ENCODE measurements around the gene CBX6.

Gene CBX6

DNA sequence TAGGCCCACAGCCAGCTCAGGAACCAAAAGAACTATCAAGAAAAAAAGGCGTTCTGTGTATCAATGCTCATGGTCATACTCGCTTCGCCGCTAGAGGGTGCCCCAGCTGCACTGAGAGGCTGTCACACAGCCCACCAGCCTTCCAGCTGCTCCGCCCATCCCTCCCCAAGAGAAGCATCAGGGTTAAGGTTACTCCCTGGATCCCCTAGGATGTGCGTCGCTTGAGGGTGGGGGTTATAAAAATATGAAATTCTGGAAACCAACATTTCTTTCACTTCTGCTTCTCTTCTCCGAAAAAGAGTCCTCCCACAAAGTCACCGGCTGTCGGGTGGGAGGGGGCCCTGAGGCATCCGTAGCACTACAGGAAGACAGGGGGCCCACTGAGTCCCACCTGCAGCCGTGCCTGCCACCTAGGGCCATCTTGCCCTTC lies 1.7 kb downstream of the CBX6 start:
- ATAC-seq (replicated peaks): peak; percentile 46
- Mint-ChIP-seq H3K4me3 (peak overlapping the region; percentile 94 to 96), H3K36me3 (ENCODE audit: insufficient read depth) (peaks cover 31% of the 10 kb centered on the region), H3K27ac (peak overlapping the region; percentile 77 to 85), H3K27me3 (no peaks in the 10 kb centered on the region), H3K9me3 (no peaks in the 10 kb centered on the region), H3K4me1 (ENCODE audit: low read depth in 2 of 2) (peaks cover 52 to 57% of the 10 kb centered on the region in 2 donors)
- DNase-seq: peak; percentile 82 to 85 (median 82)

DNA sequence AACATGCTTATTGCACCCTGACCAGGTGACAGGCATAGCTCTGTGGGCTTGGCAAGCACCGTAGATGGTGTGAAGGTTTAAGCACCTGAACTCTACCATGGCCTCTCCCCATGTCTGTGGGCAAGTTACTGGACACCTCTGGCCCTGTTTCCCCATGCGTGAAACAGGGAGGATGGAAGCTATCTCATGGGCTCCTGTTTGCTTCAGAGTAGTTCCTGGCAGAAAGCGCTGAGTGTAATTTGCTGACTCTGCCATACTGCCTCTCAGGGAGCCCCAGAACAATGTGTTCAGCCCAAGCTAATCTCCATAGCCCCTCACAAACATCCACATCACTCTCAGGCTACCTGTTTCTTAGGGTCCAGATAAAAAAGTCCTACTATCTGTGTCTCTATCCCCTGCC lies 2.4 kb downstream of the CBX6 start:
- no peak for ATAC-seq (replicated peaks)
- Mint-ChIP-seq H3K9me3 (no peaks in the 10 kb centered on the region), H3K36me3 (ENCODE audit: insufficient read depth) (peaks cover 36% of the 10 kb centered on the region), H3K4me1 (ENCODE audit: low read depth in 2 of 2) (peaks cover 52 to 57% of the 10 kb centered on the region in 2 donors), H3K4me3 (peak overlapping the region in 1 of 2 donors; percentile 96), H3K27ac (peak overlapping the region; percentile 77 to 85), H3K27me3 (no peaks in the 10 kb centered on the region)
- no peak for DNase-seq

DNA sequence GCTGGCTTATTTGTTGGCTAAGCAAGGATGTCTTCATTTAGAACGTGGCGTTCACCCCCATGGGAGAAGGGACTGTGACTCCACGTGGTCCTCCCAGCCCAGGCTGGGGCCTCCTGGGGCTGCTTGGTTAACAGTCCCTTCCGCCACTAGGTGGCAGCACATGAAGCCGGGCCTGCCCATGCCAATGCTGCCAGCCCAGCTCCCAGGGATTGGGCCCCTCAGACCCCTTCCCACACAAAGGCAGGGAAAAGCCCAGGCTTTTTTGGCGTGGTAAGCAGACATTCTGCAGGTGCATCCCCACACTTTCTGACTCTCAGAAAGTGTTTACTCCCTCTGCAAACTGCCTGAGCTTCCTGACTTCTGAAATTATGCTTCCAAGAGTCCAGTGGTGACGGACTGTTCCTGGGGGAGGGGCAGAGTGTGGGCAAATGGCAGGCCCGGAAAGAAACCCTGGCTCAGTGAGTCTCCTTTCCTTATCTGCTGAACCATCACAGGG lies 3.1 kb downstream of the CBX6 start:
- peak; percentile 78 to 82 (median 82) for DNase-seq
- Mint-ChIP-seq H3K4me1 (ENCODE audit: low read depth in 2 of 2) (peaks cover 49 to 50% of the 10 kb centered on the region in 2 donors), H3K27ac (peak overlapping the region in 1 of 2 donors; percentile 84), H3K4me3 (no peak overlapping the region), H3K36me3 (ENCODE audit: insufficient read depth) (peaks cover 41% of the 10 kb centered on the region), H3K27me3 (no peaks in the 10 kb centered on the region), H3K9me3 (no peaks in the 10 kb centered on the region)
- ATAC-seq (replicated peaks): peak; percentile 38

DNA sequence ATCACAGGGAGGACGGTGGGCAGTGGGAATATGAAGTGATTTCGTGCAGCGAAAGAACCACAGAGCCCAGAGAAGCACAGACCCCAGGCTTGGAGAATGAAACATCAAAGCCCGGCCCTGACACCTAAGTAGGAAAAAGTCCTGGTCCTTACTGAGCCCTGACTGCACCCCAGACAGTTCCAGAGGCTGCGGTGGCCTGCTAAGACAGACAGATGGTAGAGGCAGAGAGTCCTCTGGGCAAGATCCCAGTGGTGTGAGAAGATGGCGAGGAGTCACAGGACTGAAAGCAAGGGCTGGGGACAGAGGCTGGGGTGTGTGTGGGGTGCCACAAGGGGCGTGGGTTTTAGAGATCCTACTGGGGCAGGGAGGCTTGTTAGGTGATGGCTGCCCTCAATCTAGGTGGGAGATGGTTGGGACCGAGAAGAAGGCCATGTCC lies 3.7 kb downstream of the CBX6 start:
- ATAC-seq (replicated peaks): no peak
- Mint-ChIP-seq H3K36me3 (ENCODE audit: insufficient read depth) (peaks cover 40% of the 10 kb centered on the region), H3K27me3 (no peaks in the 10 kb centered on the region), H3K4me1 (ENCODE audit: low read depth in 2 of 2) (peaks cover 43% of the 10 kb centered on the region in 2 donors), H3K9me3 (no peaks in the 10 kb centered on the region), H3K4me3 (no peak overlapping the region), H3K27ac (peak overlapping the region; percentile 76 to 84)
- no peak for DNase-seq

DNA sequence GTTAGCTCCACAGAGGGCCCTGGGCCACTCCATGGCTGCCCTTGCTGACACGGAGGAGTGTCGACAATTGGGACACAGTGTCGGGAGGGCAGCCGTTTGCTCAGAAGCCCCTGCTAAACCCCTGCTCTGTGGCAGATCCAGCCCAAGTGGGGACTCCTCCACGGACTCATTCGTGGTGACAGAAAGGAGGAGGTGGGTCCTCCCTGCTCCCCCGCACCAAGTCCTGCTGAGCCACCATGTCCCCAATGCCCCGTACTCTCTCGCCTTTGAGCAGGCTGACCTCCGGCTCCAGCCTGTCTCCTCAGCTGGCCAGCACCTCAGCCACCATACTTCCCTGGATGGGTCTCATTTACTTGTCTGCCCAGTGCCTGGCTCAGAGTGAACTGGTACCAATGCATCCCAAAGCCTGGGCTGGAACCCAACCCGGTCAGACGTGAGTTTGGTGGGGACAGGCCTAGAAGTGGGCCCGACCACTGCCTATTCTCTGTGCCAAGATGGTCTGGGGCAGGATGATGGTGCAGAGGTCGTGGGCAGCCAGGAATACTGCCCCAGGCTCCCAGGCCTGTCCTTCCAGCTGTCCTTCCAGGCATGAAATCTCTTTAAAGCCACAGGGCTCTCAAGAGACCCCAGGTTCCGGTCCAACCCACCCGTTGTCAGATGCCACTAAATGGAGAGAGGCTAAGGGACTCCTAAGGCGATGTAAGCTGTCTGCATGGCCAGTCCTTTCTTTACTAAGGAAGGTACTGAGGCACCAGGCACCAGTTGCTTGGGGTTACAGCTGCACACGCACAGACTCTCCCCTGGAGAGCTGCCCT lies 4.3 kb downstream of the CBX6 start:
- peaks cover 39 to 45% of the 10 kb centered on the region in 2 donors for H3K4me1 Mint-ChIP-seq (ENCODE audit: low read depth in 2 of 2)
- H3K9me3 Mint-ChIP-seq: no peaks in the 10 kb centered on the region
- DNase-seq: no peak
- peak overlapping the region; percentile 76 to 84 for H3K27ac Mint-ChIP-seq
- ATAC-seq (replicated peaks): no peak
- no peaks in the 10 kb centered on the region for H3K27me3 Mint-ChIP-seq
- H3K4me3 Mint-ChIP-seq: no peak overlapping the region
- H3K36me3 Mint-ChIP-seq (ENCODE audit: insufficient read depth): peaks cover 43% of the 10 kb centered on the region

DNA sequence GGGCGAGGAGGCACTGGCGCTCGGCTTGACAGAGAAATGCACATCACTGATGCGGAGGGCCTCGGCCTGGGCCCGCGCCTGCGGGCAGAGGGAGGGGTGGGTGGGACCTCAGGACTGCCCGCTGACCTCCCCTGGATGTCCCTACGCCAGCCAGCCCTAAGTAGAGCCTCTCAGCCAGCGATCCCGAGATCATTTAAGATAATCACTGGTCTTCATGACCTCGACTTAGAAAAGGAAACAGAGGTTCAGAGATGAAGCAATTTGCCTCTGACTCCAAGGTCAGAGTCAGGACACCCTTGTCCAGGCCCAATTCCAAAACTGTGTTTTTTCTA lies 4.9 kb downstream of the CBX6 start:
- H3K4me3 Mint-ChIP-seq: no peak overlapping the region
- peaks cover 44% of the 10 kb centered on the region for H3K36me3 Mint-ChIP-seq (ENCODE audit: insufficient read depth)
- ATAC-seq (replicated peaks) (no peak), DNase-seq (no peak)
- H3K27me3 Mint-ChIP-seq: no peaks in the 10 kb centered on the region
- no peak overlapping the region for H3K27ac Mint-ChIP-seq
- H3K9me3 Mint-ChIP-seq: no peaks in the 10 kb centered on the region
- peaks cover 36 to 42% of the 10 kb centered on the region in 2 donors for H3K4me1 Mint-ChIP-seq (ENCODE audit: low read depth in 2 of 2)

DNA sequence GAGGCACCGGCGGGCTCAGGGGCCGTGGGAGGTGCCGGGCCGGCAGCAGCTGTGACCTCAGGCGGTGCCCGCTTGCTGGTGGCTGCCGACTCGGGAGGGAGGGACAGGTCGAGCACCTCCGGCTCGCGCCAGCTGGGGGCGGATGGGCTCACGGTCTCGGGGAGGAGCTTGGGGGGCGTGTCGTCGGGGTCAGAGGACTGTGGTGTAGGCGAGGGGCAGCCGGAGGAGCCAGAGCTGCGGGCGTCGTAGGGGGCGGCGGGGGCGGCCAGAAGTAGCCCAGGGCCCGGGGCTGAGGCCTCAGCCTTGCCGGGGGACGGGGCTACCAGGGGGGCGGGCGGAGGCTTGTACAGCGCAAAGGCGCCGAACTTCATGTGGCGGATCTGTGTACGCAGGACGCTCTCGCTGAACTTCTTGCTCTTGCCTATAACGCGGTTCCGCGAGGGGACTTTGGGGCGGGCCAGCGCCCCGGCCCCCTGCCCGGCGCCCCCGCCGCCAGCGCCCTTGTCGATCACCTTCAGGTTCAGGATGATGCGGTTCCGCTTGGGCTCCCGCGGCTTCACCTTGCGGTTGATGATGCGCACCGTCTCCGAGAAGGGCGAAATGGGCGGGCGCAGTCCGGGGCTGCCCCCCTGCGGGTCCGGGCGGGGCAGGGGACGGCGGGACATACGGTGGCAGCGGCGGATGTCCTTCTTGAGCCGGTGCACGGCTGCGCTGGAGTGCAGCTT lies 5.5 kb downstream of the CBX6 start:
- no peak for DNase-seq
- H3K36me3 Mint-ChIP-seq (ENCODE audit: insufficient read depth): peaks cover 45% of the 10 kb centered on the region

DNA sequence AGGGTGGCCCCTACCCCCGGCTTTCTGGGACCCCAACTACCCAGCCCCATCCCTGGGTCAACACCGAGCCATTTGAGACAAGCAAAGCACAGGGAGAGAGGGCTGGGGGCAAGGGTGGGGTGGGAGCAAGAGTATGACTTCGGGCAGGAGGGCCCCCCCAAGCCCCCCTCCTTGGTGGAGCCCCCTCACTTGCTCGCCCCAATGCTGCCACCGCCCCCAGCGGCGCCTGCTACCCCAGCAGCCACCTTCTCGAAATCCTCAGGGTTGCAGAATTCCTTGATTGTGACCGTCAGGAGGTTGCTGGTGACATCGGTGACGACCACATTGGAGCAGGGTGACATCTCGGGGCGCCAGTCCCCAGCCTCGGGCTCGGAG lies 6.0 kb downstream of the CBX6 start:
- DNase-seq: no peak
- ATAC-seq (replicated peaks): no peak
- peaks cover 45% of the 10 kb centered on the region for H3K36me3 Mint-ChIP-seq (ENCODE audit: insufficient read depth)
- H3K27ac Mint-ChIP-seq: no peak overlapping the region
- peaks cover 33 to 40% of the 10 kb centered on the region in 2 donors for H3K4me1 Mint-ChIP-seq (ENCODE audit: low read depth in 2 of 2)
- no peak overlapping the region for H3K4me3 Mint-ChIP-seq
- H3K27me3 Mint-ChIP-seq: no peaks in the 10 kb centered on the region
- no peaks in the 10 kb centered on the region for H3K9me3 Mint-ChIP-seq

More for the DNA sequence above, 5.5 kb downstream of the CBX6 start:
- H3K4me3 Mint-ChIP-seq: no peak overlapping the region
- no peaks in the 10 kb centered on the region for H3K27me3 Mint-ChIP-seq
- H3K9me3 Mint-ChIP-seq: no peaks in the 10 kb centered on the region
- ATAC-seq (replicated peaks): no peak
- H3K27ac Mint-ChIP-seq: no peak overlapping the region
- peaks cover 39 to 42% of the 10 kb centered on the region in 2 donors for H3K4me1 Mint-ChIP-seq (ENCODE audit: low read depth in 2 of 2)

DNA sequence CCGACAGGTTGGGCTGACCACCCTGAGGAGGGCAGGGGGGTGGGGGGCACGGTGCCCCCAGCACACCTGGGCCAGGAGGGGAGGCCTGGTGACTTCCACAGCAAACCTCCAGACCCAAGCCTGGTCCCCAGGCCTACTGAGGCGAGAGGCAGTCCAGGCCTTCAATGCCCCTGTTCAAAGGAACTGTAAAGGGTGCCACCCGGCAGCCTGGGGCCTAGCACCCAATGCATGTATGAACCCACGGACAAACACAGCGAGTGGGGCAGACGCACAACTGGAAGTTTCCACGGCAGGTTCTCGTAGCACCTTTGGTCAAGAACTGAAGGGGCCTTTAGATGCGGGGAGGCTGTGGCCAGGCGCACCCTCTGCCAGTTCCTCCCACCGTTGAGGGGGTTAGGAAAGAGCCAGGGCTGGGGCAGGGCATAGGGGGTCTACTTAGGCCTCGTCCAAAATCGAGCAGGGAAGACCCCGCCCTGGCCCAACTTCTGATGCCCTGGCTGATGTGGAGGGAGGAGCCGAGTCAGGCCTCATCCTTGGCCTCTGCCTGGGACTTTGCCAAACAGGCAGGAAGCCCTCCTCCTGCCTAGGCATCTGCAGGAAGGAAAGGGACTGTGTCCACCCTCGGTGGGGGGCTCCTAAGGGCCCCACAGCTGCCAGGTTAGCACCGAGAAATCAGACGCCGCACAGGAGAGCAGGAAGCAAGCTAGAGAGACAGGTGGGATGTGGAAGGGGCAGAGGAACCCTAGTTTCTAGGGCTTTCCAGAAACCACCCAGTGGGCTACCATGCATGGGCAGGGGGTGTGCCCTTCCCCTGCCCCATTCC lies 6.6 kb downstream of the CBX6 start:
- H3K27me3 Mint-ChIP-seq: no peaks in the 10 kb centered on the region
- H3K27ac Mint-ChIP-seq: peak overlapping the region; percentile 38 to 79
- no peak for ATAC-seq (replicated peaks)
- DNase-seq: no peak
- H3K4me1 Mint-ChIP-seq (ENCODE audit: low read depth in 2 of 2): peaks cover 28 to 34% of the 10 kb centered on the region in 2 donors
- H3K9me3 Mint-ChIP-seq: no peaks in the 10 kb centered on the region
- H3K36me3 Mint-ChIP-seq (ENCODE audit: insufficient read depth): peaks cover 50% of the 10 kb centered on the region
- no peak overlapping the region for H3K4me3 Mint-ChIP-seq

DNA sequence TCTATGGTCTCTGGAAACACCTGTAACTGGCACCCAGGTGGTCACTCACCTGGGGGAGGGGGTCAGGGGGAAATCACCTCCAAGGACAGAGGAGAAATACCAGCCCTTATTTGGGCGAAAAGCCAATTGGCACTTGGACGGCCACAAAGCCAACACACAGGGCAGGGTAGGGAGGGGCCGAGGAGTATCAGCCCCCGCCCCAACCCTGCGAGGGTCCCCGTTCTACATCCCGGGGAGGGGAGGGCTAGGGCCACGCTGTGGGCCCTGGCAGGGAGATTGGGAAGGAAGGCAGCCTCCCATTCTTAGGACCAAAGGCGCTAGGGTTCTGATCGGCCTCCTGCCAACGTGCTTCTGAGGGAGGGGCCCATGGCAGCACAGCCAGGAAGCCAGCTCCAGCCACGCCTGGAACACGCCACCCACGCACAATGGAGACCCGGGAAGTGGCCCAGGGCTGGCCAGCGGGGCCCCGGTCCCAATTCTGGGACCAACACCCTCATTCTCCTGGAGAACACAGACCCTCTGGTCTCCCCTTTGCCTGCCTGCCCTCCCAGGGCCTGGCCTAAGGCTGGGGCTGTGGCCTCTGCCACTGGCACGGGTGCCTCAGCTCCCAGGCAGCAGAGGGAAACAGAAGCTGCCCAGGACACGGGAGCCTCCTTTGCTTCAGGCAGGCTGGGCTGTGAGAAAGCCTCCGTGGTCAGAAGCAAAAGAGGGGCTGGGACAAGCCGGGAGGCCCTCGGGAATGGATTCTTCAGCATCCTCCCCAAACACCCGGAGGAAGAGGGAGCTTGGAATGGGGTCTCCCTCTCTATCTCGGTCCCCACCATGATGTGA lies 7.4 kb downstream of the CBX6 start:
- no peak overlapping the region for H3K27ac Mint-ChIP-seq
- H3K9me3 Mint-ChIP-seq: no peaks in the 10 kb centered on the region
- no peaks in the 10 kb centered on the region for H3K27me3 Mint-ChIP-seq
- H3K36me3 Mint-ChIP-seq (ENCODE audit: insufficient read depth): peaks cover 43% of the 10 kb centered on the region
- ATAC-seq (replicated peaks): no peak
- no peak for DNase-seq
- H3K4me1 Mint-ChIP-seq (ENCODE audit: low read depth in 2 of 2): peaks cover 19 to 28% of the 10 kb centered on the region in 2 donors
- peak overlapping the region in 1 of 2 donors; percentile 4 for H3K4me3 Mint-ChIP-seq

DNA sequence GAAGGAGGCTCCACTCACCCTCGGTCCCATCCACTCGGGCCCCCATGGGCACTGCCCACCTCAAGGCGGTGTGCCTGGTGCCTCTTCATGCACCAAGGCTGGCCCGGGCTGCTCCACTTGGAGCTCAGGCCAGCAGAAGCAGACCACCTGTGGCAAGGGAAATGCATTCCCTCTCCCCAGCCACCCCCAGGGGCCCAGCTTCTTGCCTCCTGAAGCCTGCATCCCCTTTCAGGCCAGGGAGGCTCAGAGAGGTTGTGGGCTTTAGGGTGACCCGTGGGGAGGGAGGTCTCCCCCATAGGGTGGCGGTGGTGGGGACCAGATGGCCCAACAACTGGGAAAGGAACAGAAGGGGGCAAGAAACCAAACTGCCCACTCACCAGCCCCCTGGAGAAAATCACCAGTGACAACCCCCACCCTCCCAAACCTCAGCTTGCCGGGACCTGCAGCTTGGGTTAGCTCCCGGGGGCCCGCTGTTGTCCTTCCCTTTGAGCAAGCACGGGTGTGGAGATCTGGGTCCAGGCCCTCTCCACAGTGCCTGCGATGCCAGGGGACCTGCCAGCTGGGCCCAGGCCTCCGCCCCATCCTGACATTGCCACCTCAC lies 8.4 kb downstream of the CBX6 start:
- Mint-ChIP-seq H3K27me3 (no peaks in the 10 kb centered on the region), H3K36me3 (ENCODE audit: insufficient read depth) (peaks cover 41% of the 10 kb centered on the region), H3K4me1 (ENCODE audit: low read depth in 2 of 2) (peaks cover 11 to 22% of the 10 kb centered on the region in 2 donors), H3K4me3 (no peak overlapping the region), H3K27ac (peak overlapping the region in 1 of 2 donors; percentile 35), H3K9me3 (no peaks in the 10 kb centered on the region)
- ATAC-seq (replicated peaks): no peak
- no peak for DNase-seq

Measured in effector memory CD8-positive, alpha-beta T cell (primary cell).